Ishikawa (cell line): ENCODE results near the gene TMEM89.

Source experiments
- CEBPB ChIP-seq: IDR thresholded peaks from 2 replicates; pipeline ENCODE4 v1.6.1; 2012
- CREB1 ChIP-seq: IDR thresholded peaks from 2 replicates; pipeline ENCODE4 v1.6.1; 2012; ENCODE audit warnings: low read depth
- EP300 ChIP-seq: IDR thresholded peaks from 2 replicates; pipeline ENCODE4 v1.6.1; 2012; ENCODE audit warnings: borderline replicate concordance
- MAX ChIP-seq: IDR thresholded peaks from 2 replicates; pipeline ENCODE4 v1.6.1; 2012
- REST ChIP-seq: IDR thresholded peaks from 2 replicates; pipeline ENCODE4 v1.6.1; 2012; ENCODE audit warnings: low read depth, mild to moderate bottlenecking
- TAF1 ChIP-seq: IDR thresholded peaks from 2 replicates; pipeline ENCODE4 v1.6.1; 2012; ENCODE audit warnings: low read depth, mild to moderate bottlenecking
- TEAD4 ChIP-seq: IDR thresholded peaks from 2 replicates; pipeline ENCODE4 v1.6.1; 2012
- ZBTB7A ChIP-seq: IDR thresholded peaks from 2 replicates; pipeline ENCODE4 v1.6.1; 2012; ENCODE audit warnings: low read depth

- no peak for TF ChIP-seq EP300
- TF ChIP-seq MAX, result no peak
- TF ChIP-seq CREB1, result no peak
- no peak for TF ChIP-seq TAF1
- TF ChIP-seq REST, result no peak
- no peak for TF ChIP-seq CEBPB
- TF ChIP-seq ZBTB7A, result no peak
- no peak for TF ChIP-seq TEAD4
Observed at GRCh38 chr3:48633256-48633655, 11.7 kb upstream of the TMEM89 start.
